HL-60/S4 treated with retinoic acid at 250 ng/mL for 4 days and 3 days (cell line): ENCODE measurements around the gene LYPD5.

Source experiments
- in situ Hi-C: fragments of 300-500 bp; cut with MboI; formaldehyde crosslinking; loops from 2 replicates; pipeline ENCODE4 v1.7.0; 2022; ENCODE audit warnings: low sequenced_read_pairs

LYPD5 gene

GRCh38 chr19:43754503-43755255 lies 47.6 kb downstream of the LYPD5 start, which contains the start of gene SMG9:
TSS of gene SMG9 (minus strand) at chr19:43754962. CDS start at chr19:43750741, 4,221 bp downstream.
- in situ Hi-C loops: no loop called here

GRCh38 chr19:43754253-43754502 lies 48.1 kb downstream of the LYPD5 start:
- in situ Hi-C loops: no loop called here

- in situ Hi-C loops: no loop called here
These were observed 49.9 kb downstream of the LYPD5 start for GRCh38 chr19:43752287-43752875.

DNA sequence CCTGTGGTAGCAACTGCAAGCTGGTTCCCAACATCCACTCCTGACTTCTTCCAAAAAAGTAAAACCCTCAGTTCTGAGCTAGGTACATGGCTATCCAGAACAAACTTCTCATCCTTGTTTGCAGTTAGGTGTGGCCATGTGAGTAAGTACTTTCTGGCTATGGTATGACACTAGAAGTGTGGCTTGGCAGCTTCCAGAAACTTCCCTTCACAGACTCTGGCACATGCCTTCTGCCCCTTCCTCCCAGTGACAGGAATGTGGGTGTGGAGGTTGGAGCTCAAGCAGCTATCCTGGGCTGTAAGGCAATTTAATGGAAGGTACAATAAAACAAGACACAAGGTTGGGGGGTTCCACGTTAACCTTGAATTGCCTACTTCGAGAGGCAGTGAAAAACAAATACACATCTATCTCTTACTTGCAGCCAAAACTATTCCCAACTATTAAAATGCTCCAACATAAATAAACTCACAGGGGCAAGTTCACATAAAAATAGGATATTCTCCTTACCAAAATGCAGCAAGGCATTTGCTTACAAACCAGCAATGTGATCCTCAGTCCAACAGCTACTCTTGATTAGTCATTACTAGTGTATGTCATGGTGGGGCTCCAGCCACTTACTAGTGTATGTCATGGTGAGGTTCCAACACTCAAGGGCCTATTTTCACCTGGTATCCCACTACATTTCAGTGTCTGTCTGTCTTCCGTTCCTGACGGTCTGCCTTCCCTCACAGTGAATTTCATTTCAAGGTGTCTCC lies 50.6 kb downstream of the LYPD5 start:
- in situ Hi-C loops: no loop called here

DNA sequence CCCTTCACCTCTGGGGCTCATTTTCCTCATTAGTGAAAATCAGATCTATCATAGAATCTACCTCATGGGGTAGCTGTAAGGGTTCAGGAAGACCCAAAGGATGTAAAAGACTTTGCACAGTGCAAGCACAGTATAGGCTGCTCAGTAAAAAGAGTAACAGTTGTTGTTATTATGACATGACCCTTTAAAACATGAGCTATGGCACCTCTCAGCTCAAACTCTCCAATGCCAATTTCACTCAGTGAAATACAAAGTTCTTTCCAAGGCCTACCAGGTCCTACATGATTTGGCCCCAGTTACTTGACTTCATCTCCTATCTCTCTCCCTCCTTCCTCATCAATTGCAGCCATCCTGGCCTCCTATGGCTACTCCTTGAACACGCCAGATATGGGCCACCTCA lies 52.3 kb downstream of the LYPD5 start:
- in situ Hi-C loops: no loop called here

- in situ Hi-C loops: no loop called here
These were observed 53.1 kb downstream of the LYPD5 start for GRCh38 chr19:43749152-43749551.

DNA sequence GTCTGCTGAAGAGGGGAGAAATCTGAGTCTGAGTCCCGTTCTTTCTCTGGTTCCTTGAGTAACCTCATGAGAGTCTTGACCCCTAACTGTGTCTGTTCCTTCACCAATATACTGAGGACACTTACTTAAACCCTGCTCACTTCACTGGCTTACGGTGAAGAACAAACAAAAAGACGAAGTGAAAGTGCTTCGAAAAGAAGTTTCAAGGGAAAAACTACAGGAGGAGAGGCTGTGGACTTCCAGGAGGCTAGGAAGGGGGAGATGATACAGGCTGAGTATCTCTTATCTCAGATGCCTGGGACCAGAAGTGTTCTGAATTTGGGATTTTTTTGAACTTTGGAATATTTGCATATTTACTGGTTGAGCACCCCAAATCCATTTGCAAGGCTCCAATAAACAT lies 53.6 kb downstream of the LYPD5 start:
- in situ Hi-C loops: no loop called here

GRCh38 chr19:43748205-43748594 lies 54.0 kb downstream of the LYPD5 start:
- in situ Hi-C loops: no loop called here

DNA sequence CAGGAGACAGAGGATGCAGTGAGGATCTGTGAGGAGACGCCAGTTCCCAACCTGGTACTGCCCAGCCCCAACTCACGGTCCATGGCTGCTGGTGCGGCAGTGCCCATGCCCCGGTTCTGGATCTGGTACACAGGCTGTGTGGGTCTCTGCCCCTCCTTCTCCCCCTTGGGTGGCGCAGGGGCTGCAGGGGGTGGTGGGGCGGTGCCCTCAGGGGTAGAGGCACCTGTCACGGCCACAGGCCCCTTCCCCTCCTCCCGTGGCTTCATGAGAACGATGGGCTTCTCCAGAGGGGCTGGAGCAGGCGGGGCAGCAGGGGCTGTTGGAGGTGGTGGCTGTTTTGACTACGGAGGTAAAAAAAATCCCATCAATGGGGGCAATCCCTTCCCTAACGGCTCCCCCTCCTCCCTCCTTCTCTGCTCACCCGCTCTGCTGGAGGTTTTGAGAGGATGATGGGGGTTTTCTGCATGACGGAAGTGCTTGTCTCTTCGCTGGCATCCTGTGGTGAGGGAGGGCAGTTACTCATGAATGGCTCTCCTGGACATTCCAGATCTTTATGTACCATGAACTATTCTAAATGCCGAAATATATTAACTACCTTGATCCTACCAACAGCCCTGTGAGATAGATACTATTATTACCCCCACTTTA lies 54.6 kb downstream of the LYPD5 start:
- in situ Hi-C loops: no loop called here
